Body of pancreas (tissue), 4 donors: Measurements from ENCODE around the gene FAM3A. TPM values are rescaled to one million over a fixed set of nuclear protein-coding genes. Genes with fewer than 3 reads are reported as not detected.

Source experiments
- ATAC-seq: fragments of 150-250 bp; one replicate; pipeline ENCODE4 v1.9.1; 2016
- DNase-seq, 4 donors: peaks; one replicate each; pipeline ENCODE4 v3.0.0-alpha.2; 2019
- H3K27ac ChIP-seq, 4 donors: fragments of 200-600 bp; sonication (generic); 1 replicate in 3 of 4; 2 replicates in 1 of 4; pipeline versions ENCODE4 v1.5.1 to v1.6.1; 2016 to 2019; ENCODE audit warnings: mild to moderate bottlenecking in 1 of 4, mixed read lengths in 1 of 4, moderate library complexity in 1 of 4
- H3K27me3 ChIP-seq, 2 donors: fragments of 200-600 bp; sonication (generic); one replicate each; pipeline ENCODE4 v1.6.0; 2016; ENCODE audit warnings: mild to moderate bottlenecking in 1 of 2
- H3K36me3 ChIP-seq, 2 donors: fragments of 200-600 bp; sonication (generic); replicated peaks in 1 of 2; 2 replicates each; pipeline ENCODE4 v1.5.1; 2016; ENCODE audit warnings: low read depth in 2 of 2; ENCODE audit not compliant: insufficient read depth in 1 of 2
- H3K4me1 ChIP-seq: fragments of 200-600 bp; sonication (generic); one replicate; pipeline ENCODE4 v1.6.0; 2016
- H3K4me3 ChIP-seq, 2 donors: fragments of 200-600 bp; sonication (generic); 1 replicate in 1 of 2; 2 replicates in 1 of 2; pipeline ENCODE4 v1.5.1; 2016 to 2019
- H3K9me3 ChIP-seq, 3 donors: fragments of 200-600 bp; sonication (generic); 1 replicate in 2 of 3; 2 replicates in 1 of 3; pipeline ENCODE4 v1.5.1; 2016
- CTCF ChIP-seq, 7 experiments: fragments of 450-650 bp in 4 of 7; fragments of 200-600 bp in 3 of 7; sonication (generic) in 3 of 7; IDR thresholded peaks; one replicate each; pipeline ENCODE4 v1.5.1; 2016 to 2019; ENCODE audit warnings: antibody characterized with exemption in 7 of 7
- POLR2A ChIP-seq, 3 donors: fragments of 450-650 bp; IDR thresholded peaks; one replicate each; pipeline ENCODE4 v1.6.1; 2016; ENCODE audit warnings: antibody characterized with exemption in 3 of 3, mild to moderate bottlenecking in 2 of 3
- WGBS, 2 donors: methylation state at CpG; one replicate each; pipeline ENCODE4 v1.1.5; 2017; 5-methylcytosine and 5-hydroxymethylcytosine counted together
- intact Hi-C: fragments of 100-400 bp; cut with DNase I; formaldehyde crosslinking; loops from one replicate; pipeline ENCODE4 v1.15.1; 2023
- total RNA-seq, 2 donors: library from RNA; depleted of rRNA; stranded (reverse); fragments of >200 nt; gene quantifications; one replicate each; pipeline ENCODE4 v1.1.0, GENCODE V29; 2016

The FAM3A gene
- total RNA-seq, 2 donors from 2014 or later: 32.3 to 48.3 TPM

- Histone ChIP-seq H3K27ac (no peak overlapping the region), H3K36me3 (no peaks in the 10 kb centered on the region), H3K9me3 (no peaks in the 10 kb centered on the region), H3K4me1 (no peaks in the 10 kb centered on the region), H3K4me3 (no peak overlapping the region), H3K27me3 (no peaks in the 10 kb centered on the region)
- ATAC-seq (no peak), DNase-seq (no peak)
- 71 to 95% methylated on average over 3 to 4 of the region's 24 CpGs for WGBS, 2 donors
- TF ChIP-seq CTCF (IDR thresholded peaks at IDR 0.05) (no peak), POLR2A (IDR thresholded peaks at IDR 0.05) (no peak)
- intact Hi-C loops: no loop called here
Measured at GRCh38 chrX:154507673-154508383, 8.2 kb downstream of the FAM3A start.

GRCh38 chrX:154506483-154507332 lies 9.3 kb downstream of the FAM3A start:
- WGBS, 2 donors: 91 to 94% methylated on average over 6 to 13 of the region's 37 CpGs
- Histone ChIP-seq H3K9me3 (no peaks in the 10 kb centered on the region), H3K36me3 (no peaks in the 10 kb centered on the region), H3K27ac (no peak overlapping the region), H3K27me3 (no peaks in the 10 kb centered on the region), H3K4me1 (no peaks in the 10 kb centered on the region), H3K4me3 (no peak overlapping the region)
- ATAC-seq (no peak), DNase-seq (no peak)
- intact Hi-C loops: no loop called here
- TF ChIP-seq CTCF (IDR thresholded peaks at IDR 0.05): no peak
- no peak for TF ChIP-seq POLR2A (IDR thresholded peaks at IDR 0.05)

GRCh38 chrX:154505734-154506133 lies 10.3 kb downstream of the FAM3A start:
- intact Hi-C loops: no loop called here
- Histone ChIP-seq H3K36me3 (no peaks in the 10 kb centered on the region), H3K9me3 (no peaks in the 10 kb centered on the region), H3K27me3 (no peaks in the 10 kb centered on the region), H3K4me1 (no peaks in the 10 kb centered on the region), H3K4me3 (no peak overlapping the region), H3K27ac (no peak overlapping the region)
- no peak for DNase-seq
- ATAC-seq: no peak
- WGBS, 2 donors: 89% methylated on average over 5 of the region's 12 CpGs; no CpG with 5 or more reads in 1 of the 2 donors
- TF ChIP-seq POLR2A (IDR thresholded peaks at IDR 0.05) (no peak), CTCF (IDR thresholded peaks at IDR 0.05) (no peak)

GRCh38 chrX:154502989-154503388 lies 13.0 kb downstream of the FAM3A start:
- intact Hi-C loops: no loop called here
- Histone ChIP-seq H3K4me1 (no peaks in the 10 kb centered on the region), H3K4me3 (no peak overlapping the region), H3K9me3 (no peaks in the 10 kb centered on the region), H3K36me3 (no peaks in the 10 kb centered on the region), H3K27ac (no peak overlapping the region), H3K27me3 (no peaks in the 10 kb centered on the region)
- no peak for ATAC-seq
- TF ChIP-seq CTCF (IDR thresholded peaks at IDR 0.05) (no peak), POLR2A (IDR thresholded peaks at IDR 0.05) (no peak)
- DNase-seq: no peak
- WGBS, 2 donors: 90 to 94% methylated on average over 3 of the region's 3 CpGs
